GM19043 (cell line): ENCODE results near the gene SLC29A1.
A peak's percentile ranks its signal among the peaks of the same experiment; 100 is the strongest.
"Not testable (repeated sequence)": the region's sequence is repeated elsewhere in the genome, so short reads cannot be mapped to it uniquely, and the experiment has no call there.

Source experiments
- ATAC-seq: cut with Tn5 transposase; IDR thresholded peaks from one replicate; pipeline ENCODE4 v1.9.1; 2021; ENCODE audit warnings: low read depth; ENCODE audit not compliant: unreplicated experiment

Gene SLC29A1

DNA sequence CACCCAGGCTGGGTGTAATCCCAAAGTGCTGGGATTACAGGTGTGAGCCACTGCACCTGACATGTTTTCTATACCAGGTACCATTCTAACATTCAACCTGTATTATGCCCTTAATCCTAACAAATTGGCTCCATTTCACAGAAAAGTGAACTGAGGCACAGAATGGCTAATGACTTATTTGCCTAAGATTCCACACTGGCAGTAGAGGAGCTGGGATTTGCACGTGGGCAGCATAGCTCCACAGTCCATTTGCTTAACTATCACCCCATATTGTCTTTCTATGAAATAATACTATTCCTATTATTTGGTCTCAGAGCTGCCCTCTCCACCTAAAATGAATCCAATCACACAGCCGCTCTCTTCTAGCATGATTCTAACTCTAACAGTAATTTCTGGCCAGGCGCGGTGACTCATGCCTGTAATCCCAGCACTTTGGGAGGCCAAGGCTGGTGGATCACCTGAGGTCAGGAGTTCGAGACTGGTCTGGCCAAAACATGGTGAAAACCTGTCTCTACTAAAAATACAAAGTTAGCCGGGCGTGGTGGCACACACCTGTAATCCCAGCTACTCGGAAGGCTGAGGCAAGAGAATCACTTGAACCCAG is 30.0 kb upstream of the SLC29A1 start:
- no peak for ATAC-seq

DNA sequence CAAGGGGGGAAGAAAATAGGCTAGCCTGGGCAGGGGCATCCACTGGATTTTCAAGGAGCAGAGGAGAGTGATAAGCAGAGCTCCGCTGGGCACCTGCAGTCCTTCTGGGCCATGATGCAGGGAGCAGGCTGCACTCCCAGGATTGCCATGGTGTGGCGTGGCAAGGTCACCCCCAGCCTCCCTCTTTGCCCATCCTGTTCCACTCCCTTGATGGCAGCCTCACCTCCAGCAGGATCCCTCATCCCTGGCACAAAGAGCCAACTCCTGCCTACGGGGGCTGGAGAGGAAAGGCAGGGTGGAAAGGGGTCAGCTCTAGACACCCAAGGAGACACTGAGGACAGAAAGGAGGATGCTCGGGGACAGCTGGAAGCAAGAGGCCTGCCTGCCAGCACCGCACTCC is 29.1 kb upstream of the SLC29A1 start:
- ATAC-seq, result no peak

DNA sequence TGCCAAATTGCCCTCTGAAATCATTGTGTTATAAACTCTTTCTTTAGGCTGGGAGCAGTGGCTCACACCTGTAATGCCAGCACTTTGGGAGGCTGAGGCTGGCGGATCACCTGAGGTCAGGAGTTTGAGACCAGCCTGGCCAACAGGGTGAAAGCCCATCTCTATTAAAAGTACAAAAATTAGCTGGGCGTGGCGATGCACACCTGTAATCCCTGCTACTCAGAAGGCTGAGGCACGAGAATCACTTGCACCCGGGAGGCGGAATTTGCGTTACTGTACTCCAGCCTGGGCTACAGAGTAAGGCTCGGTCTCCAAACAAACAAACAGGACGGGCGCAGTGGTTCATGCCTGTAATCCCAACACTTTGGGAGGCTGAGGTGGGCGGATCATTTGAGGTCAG is 27.0 kb upstream of the SLC29A1 start:
- not testable (repeated sequence) for ATAC-seq

DNA sequence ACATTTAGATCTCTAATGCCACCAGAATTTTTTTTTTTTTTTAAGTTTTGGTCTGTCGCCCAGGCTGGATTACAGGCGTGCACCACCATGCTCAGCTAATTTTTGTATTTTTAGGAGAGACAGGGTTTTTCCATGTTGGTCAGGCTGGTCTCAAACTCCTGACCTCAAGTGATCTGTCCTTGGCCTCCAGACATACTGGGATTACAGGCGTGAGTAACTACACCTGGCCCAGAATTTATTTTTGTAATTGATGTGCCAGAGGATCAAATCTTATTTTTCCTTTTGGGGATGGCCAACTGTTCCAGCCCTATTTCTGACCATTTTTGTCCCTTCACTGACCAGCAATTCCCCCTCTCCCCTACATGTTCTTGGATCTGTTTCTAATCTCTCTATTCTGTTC is 24.7 kb upstream of the SLC29A1 start:
- no peak for ATAC-seq

DNA sequence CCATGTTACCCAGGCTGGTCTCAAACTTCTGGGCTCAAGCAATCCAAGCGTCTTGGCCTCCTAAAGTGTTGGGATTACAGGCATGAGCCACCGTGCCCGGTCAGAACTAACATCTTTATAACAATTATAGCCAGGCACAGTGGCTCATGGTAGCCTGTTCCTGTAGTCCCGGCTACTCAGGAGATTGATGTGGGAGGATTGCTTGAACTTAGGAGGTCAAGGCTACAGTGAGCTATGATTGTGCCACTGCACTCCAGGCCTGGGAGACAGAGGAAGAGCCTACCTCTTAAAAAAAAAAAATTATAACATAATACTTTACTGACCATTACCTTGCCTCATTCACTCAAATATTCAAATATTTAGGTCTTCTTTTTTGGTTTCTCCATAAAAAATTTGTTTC is 23.5 kb upstream of the SLC29A1 start:
- no peak for ATAC-seq

DNA sequence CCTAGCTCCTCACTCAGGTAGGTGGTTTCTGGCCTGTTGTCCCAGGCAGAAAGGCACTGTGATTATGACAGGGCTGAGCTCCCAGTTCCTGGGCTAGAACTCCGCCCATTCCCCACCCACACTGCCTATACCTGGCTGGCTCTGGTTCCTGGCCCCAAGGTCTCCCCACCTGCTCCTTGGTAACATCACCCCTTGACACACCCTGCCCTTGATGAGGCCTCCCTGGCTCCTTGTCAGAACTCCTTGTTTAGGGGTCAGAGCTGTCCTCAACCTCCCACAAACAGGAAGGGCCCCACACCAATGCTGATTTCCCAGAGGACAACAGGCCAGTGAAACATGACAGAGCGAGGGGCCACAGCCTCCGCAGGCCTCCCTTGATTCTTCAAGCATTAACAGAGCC is 22.2 kb upstream of the SLC29A1 start:
- no peak for ATAC-seq

DNA sequence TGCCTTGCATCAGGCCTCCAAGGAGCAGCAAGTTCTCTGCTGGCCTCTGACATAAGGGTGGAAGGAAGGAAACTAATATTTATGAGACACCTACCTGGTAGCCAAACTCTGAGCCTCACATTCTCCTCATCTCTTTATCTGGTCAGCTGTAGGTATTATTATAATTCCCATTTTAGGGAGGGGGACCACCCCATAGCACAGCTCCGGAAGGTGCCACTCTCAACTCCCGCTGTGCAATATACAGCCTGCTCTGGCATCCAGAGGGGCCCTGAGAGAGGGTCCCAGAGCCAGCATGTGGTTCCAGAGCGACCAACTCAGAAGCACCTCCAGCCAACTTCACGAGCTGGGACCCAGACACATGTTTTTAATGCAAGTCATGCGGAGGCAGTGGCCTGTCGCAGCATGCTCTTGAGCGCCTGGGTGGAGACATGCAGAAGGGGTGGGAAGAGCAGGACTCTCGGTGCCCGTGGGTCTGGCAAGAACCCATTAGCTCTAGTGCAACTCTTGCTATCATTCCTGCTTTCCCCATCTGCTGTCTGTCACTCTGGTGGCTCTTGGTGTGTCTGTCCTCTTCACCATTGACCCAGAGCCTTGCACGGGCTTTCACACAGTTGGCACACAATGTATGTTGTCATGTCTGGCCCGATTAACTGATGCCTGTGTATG is 21.6 kb upstream of the SLC29A1 start:
- no peak for ATAC-seq

DNA sequence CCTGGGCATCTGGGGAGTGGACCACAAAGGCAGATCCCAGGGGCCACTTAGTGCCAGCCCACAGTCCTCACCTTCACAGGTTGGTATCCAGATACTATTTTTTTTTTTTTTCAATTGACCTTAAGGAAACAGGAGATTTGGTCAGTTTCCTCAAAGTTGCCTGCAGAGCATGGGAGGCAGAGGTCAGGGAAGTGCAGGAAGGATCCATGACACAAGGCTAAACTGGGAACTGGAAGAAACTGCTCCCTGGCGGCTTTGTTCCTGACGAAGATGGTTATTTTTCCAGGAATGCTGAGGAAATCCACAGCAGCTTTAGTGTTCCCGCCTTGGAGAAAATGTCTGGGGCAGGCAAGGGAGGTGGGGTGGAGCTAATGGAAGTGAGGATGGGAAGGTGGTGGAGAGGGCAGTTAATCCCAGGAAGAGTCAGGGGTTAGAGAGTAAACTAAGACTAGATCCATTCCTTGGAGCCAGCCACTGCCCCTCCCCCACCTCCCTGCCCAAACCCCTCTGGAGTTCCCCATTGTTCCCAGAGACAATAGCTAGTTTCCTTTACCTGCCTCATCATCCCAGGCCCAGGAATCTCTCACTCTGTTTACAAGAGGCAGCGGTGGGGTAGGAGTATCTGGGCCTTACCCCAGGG is 20.9 kb upstream of the SLC29A1 start:
- no peak for ATAC-seq

DNA sequence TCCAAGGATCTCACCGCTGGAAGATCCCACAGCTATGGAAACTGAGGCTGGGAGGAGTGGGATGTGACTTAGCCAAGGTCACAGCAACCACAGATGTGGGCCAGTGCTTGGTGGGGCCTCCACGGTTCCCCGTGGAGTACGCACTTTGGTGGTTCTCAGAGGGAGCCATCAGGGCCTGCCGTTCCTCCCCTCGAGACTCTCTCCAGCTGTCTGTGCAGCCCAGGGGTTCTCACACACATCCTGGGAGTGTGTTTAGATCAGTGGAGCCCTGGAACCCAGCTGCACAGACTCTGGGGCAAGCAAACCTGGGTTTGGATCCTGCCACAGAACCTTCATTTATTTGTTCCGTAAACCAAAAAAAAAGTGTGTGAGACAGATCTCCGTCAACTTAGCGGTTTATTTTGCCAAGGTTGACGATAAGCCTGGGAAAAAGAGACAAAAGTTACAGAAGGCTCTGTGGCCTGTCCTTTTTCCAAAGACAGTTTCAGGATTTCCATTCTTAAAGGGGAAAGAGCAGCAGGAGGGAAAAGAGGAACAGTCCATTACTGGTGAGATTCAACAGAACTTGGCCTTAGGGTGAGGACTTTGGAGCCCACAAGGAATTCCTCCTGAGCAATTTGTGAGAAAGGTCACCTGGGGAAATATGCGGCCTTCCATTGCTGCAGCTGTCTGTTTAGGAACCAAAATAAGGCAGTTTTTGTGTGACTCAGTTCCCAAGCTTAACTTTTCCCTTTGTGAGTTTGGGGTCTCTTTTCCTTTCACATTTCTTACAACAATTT is 20.2 kb upstream of the SLC29A1 start:
- ATAC-seq, result no peak

DNA sequence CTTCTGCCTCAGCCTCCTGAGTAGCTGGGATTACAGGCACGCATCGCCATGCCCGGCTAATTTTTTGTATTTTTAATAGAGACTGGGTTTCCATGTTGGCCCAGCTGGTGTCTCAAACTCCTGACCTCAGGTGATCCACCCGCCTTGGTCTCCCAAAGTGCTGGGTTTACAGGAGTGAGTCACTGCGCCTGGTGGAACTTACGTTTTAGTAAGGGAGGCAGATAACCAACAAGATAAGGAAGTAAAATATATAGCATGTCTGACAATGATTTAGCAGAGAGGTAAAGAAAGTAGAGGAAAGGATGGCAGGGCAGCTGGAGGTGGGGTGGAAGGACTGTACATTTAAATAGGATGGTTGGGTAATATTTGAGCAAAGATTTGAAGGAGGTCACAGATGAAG is 19.4 kb upstream of the SLC29A1 start:
- no peak for ATAC-seq

DNA sequence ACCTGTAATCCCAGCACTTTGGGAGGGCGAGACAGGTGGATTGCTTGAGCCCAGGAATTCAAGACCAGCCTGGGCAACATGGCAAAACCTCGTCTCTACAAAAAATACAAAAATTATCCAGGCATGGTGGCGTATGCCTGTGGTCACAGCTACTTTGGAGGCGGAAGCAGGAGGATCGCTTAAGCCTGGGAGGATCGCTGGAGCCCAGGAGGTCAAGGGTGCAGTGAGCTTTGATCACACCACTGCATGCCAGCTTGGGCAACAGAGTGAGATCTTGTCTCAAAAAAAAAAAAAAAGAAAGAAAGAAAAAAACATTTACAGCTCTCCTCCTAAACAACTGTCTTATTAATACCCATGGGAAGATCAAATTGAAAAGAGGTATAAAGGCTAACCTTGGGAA is 15.4 kb upstream of the SLC29A1 start:
- ATAC-seq, result no peak

DNA sequence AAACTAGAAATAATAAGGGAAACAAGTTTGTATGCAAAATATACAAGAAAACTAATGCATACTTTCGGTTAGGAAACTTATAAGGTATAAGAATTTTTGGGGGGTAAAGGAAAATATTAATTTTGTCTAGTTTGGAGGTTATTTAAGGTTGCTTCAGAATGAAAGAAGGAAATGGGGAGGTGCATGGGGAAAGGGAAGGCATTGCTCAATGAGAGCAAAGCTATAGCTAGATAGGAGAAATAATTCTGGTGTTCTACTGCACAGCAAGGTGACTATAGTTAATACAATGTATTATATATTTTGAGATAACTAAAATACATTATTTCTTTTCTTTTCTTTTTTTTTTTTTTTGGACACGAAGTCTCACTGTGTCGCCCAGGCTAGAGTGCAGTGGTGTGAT is 12.1 kb upstream of the SLC29A1 start:
- ATAC-seq, result no peak

DNA sequence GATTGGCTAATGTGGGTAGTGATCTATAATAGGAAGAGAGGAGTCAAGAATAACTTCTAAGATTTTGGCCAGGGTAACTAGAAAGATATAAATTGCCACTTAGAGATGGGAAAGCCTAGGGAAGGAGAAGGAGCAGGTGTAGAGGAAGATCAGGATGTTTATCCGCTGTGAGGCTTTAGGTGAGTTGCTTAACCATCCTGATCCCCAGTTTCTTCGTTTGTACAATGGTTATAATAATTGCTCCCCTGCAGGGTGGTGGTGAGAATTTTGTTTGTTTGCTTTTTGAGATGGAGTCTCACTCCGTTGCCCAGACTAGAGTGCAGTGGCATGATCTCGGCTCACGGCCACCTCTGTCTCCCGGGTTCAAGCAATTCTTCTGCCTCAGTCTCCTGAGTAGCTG is 9.1 kb upstream of the SLC29A1 start:
- ATAC-seq, result no peak

DNA sequence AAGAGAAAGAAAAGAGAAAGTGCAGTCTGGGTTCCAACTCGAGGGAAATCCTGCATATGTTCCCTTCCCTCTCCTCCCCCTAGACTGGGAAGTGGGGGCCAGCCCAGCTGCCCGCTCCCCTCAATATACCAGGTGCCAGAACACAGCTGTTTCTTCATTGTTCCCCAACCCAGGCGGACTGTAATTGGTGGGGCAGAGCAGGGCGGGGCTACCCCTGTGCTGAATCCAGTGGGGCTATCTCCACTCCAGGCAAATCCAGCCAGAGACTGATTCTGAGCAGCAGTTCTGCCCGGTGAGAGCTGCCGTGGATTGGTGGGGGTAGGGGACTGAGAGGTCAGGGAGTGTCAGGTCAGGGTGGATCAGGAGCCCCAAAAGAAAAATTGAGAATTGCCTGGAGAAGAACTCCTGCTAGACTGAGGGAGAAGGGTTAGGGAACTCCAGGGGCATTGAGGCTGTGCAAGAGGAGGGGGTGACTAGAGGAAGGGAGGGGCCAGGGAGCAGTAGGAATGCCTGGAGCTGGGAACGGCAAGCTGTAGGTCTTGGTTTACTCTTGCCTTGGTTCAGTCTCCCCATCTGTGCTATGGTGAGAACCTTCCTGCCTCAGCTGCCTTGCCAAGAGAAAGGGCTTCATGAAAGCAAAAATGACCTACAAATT is 6.6 kb upstream of the SLC29A1 start, which contains the start of gene MYMX:
Gene MYMX, plus strand, starts transcription at position 250 of the 655 bp plus-strand sequence. CDS start 546 bp downstream, outside the sequence.
- no peak for ATAC-seq

DNA sequence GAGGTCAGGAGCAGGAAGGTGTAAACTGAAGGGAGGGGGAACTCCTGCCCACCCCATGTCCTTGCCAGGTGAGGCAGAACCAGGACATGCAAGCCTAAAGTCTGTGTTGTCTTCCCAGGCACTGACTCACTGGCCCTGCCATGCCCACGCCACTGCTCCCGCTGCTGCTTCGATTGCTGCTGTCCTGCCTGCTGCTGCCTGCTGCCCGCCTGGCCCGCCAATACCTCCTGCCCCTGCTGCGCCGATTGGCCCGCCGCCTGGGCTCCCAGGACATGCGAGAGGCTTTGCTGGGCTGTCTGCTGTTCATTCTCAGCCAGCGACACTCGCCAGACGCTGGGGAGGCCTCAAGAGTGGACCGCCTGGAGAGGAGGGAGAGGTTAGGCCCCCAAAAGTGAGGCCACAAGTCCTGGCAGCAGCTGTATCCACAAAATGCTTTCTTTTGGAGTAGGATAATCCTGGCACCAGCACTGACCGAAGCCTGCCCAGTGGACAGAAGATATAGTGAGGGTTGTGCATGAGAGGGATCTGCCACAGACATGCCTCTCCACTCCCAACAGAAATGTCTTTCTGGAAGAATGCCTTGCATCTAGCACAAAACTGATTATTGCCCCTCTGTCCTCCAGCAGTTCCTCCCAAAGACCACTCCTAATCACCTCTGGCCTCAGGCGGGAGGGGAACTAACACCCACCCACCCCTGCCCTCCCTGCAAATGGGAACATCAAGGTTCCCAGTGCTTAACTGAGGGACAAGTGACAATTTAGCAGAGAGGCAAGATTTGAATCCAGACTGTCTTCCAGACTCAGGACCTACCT is 5.9 kb upstream of the SLC29A1 start:
- no peak for ATAC-seq

DNA sequence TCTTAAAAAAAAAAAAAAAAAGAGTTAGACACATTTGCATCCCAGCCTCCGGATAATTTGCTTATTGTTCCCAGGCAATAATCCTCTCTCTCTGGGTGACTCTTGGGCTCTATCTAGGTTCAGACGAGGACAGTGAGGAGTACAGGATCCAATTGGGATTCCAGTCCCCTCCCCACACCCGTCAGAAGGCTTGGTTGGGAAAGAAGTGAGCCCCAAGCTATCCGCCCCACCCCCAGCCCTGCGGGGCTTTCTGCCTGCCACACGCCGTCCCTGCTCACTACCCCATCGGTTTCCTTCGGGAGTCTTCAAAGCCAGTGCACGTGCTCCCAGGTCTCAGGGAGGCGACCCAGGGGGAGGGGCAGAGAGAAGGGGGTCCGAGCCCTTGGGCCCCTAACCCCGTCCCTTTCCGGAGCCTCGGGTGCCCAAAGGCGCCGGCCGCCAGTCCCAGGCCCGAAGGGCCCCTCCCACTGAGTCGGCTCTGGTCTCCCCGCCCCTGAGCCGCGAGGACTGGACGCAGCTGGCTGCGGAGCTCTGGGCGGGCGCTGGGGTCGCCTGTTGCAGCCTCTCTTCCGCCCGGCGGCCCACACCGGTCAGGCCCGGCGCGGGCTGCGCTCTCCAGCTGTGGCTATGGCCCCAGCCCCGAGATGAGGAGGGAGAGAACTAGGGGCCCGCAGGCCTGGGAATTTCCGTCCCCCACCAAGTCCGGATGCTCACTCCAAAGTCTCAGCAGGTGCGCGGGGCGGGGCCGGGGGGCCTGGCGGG is 4.2 kb upstream of the SLC29A1 start:
- ATAC-seq, result peak; percentile 45

DNA sequence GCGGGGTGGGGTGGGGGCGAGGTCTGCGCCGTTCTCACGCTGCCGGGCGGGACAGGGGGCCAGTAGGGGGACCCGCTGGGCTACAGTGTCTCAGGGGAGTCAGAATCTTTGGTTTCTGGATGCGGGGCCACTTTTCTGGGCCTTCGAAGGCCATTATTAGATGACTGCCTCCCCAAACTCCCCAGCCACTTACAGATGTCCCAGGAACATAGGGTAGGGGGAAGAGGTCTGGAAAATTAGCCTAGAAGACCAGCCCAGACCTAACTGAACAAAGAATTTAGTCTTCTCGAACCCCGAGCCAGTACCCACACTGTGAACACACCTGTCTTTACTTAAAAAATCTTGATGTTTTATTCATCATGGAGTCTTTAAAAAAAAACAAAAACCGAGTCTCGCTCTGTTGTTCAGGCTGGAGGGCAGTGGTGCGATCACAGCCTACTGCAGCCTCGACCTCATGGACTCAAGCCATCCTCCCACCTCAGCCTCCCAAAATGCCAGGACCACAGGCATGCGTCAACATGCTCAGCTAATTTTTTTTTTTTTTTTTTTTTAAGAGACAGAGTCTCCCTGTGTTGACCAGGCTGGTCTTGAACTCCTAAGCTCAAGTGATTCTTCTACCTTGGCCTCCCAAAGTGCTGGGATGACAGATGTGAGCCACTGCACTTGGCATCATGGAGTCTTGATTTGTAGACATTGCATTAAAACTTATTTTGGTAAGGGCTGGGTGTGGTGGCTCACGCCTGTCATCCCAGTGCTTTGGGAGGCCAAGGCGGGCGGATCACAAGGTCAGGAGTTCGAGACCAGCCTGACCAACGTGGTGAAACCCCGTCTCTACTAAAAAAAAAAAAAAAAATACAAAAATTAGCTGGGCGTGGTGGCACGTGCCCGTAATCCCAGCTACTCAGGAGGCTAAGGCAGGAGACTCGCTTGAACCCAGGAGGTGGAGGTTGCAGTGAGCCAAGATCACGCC is 3.3 kb upstream of the SLC29A1 start:
- ATAC-seq, result no peak

DNA sequence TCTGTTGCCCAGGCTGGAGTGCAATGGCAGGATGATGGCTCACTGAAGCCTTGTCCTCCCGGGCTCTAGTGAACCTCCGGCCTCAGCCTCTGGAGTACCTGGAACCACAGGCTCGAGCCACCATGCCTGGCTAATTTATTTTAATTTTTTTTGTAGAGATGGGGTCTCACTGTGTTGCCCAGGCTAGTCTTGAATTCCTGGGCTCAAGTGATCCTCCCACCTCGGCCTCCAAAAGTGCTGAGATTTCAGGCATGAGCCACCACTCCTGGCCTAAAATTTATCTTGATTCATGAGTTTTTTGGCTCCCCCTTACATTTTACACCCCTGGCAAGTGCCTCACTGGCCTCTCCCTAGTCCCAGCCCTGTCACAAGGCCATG is 2.5 kb upstream of the SLC29A1 start:
- ATAC-seq, result no peak
